Fibroblast of lung (primary cell): ENCODE measurements around the gene ZNF564. TPM values are rescaled to one million over a fixed set of nuclear protein-coding genes. Genes with fewer than 3 reads are reported as not detected.

ENCODE experiments used
- DNase-seq, 2 donors: peaks; one replicate each; pipeline versions ENCODE4 v3.0.0 to v3.0.0-alpha.2; 2010; ENCODE audit warnings: low read depth in 2 of 2
- H2AFZ ChIP-seq: 2 replicates; pipeline ENCODE4 v1.5.1; 2012; ENCODE audit warnings: low read length, control low read depth, inconsistent platforms
- H3K27ac ChIP-seq: 2 replicates; pipeline ENCODE4 v1.5.1; 2011; ENCODE audit warnings: low read length, control low read depth; ENCODE audit not compliant: insufficient read depth
- H3K27me3 ChIP-seq: 2 replicates; pipeline ENCODE4 v1.5.1; 2011; ENCODE audit warnings: mild to moderate bottlenecking, low read length; ENCODE audit not compliant: control insufficient read depth, insufficient read depth
- H3K36me3 ChIP-seq: 2 replicates; pipeline ENCODE4 v1.5.1; 2011; ENCODE audit warnings: low read length; ENCODE audit not compliant: control insufficient read depth, insufficient read depth
- H3K4me1 ChIP-seq: 2 replicates; pipeline ENCODE4 v1.5.1; 2011; ENCODE audit warnings: low read length; ENCODE audit not compliant: control insufficient read depth, insufficient read depth; ENCODE audit errors: extremely low read depth
- H3K4me2 ChIP-seq: 2 replicates; pipeline ENCODE4 v1.5.1; 2011; ENCODE audit warnings: low read length, control low read depth; ENCODE audit not compliant: insufficient read depth; ENCODE audit errors: extremely low read depth
- H3K4me3 ChIP-seq, 4 experiments: fragments of 200-600 bp in 1 of 4; sonication (generic) in 1 of 4; replicated peaks in 1 of 4; 2 replicates each; pipeline ENCODE4 v1.5.1; 2011 to 2016; ENCODE audit warnings: low read length in 4 of 4, low read depth in 3 of 4, mild to moderate bottlenecking in 3 of 4, control low read depth in 2 of 4, inconsistent platforms in 1 of 4, mixed read lengths in 1 of 4; ENCODE audit not compliant: insufficient read depth in 1 of 4; ENCODE audit errors: control extremely low read depth in 1 of 4
- H3K79me2 ChIP-seq: 2 replicates; pipeline ENCODE4 v1.5.1; 2012; ENCODE audit warnings: mild to moderate bottlenecking, low read length, inconsistent platforms; ENCODE audit not compliant: control insufficient read depth, insufficient read depth
- H3K9ac ChIP-seq: 2 replicates; pipeline ENCODE4 v1.5.1; 2011; ENCODE audit warnings: mild to moderate bottlenecking, low read length, control low read depth; ENCODE audit not compliant: insufficient read depth
- H3K9me3 ChIP-seq: 2 replicates; pipeline ENCODE4 v1.5.1; 2012; ENCODE audit warnings: low read depth, low read length; ENCODE audit not compliant: control insufficient read depth, insufficient read depth
- H4K20me1 ChIP-seq: 2 replicates; pipeline ENCODE4 v1.5.1; 2011; ENCODE audit warnings: low read length; ENCODE audit not compliant: control insufficient read depth, insufficient read depth; ENCODE audit errors: extremely low read depth
- EZH2 ChIP-seq: IDR thresholded peaks from 2 replicates; pipeline ENCODE4 v1.5.1; 2012; ENCODE audit warnings: low read length, control low read depth, mild to moderate bottlenecking; ENCODE audit errors: missing control alignments
- polyA plus RNA-seq, 2 donors: library from polyadenylated mRNA; depleted of rRNA in 1 of 2; stranded (reverse) in 1 of 2; unstranded in 1 of 2; fragments of >200 nt; gene quantifications; 2 replicates each; pipeline ENCODE4 v1.2.1, GENCODE V29; 2011 to 2012; ENCODE audit warnings: missing spikeins in 1 of 2
- total RNA-seq: library from RNA; depleted of rRNA; stranded (reverse); fragments of >200 nt; gene quantifications from 2 replicates; pipeline ENCODE4 v1.2.1, GENCODE V29; 2014
- TF ChIP-seq, protein P1 (sequence below), 2 donors: IDR thresholded peaks in 1 of 2; conservative IDR thresholded peaks in 1 of 2; 1 replicate in 1 of 2; 2 replicates in 1 of 2; pipeline ENCODE4 v1.5.1; 2011 to 2012; ENCODE audit warnings: low read length in 2 of 2, control low read depth in 1 of 2, inconsistent platforms in 1 of 2, low read depth in 1 of 2, mild to moderate bottlenecking in 1 of 2

The ZNF564 gene
- total and polyA plus RNA-seq, 2 donors (not counting 1 experiment from before 2014, with no cell fraction given) = 4.5 to 12.2 TPM

DNA sequence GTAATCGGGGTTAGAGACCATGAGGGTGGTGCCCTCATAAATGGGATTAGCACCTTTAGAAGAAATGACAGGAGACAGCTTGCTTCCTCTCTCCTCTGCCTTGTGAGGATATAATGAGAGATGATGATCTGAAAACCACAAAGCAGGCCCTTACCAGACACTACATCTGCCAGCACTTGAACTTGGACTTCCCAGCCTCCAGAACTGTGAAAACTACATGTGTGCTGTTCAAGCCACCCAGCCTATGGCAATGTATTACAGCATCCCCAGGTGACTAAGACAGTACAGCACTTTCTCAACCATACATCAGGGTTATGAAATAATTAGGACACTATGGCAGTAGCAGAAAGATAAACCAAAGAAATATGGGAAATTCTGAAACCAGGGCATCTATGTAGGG is 7.4 kb downstream of the ZNF564 start:
- no peaks in the 10 kb centered on the region for H3K27me3 ChIP-seq
- no peak for TF ChIP-seq EZH2
- TF ChIP-seq, protein P1, sequence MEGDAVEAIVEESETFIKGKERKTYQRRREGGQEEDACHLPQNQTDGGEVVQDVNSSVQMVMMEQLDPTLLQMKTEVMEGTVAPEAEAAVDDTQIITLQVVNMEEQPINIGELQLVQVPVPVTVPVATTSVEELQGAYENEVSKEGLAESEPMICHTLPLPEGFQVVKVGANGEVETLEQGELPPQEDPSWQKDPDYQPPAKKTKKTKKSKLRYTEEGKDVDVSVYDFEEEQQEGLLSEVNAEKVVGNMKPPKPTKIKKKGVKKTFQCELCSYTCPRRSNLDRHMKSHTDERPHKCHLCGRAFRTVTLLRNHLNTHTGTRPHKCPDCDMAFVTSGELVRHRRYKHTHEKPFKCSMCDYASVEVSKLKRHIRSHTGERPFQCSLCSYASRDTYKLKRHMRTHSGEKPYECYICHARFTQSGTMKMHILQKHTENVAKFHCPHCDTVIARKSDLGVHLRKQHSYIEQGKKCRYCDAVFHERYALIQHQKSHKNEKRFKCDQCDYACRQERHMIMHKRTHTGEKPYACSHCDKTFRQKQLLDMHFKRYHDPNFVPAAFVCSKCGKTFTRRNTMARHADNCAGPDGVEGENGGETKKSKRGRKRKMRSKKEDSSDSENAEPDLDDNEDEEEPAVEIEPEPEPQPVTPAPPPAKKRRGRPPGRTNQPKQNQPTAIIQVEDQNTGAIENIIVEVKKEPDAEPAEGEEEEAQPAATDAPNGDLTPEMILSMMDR (conservative IDR thresholded peaks at IDR 0.05 in 1 of 2, IDR thresholded peaks at IDR 0.05 in 1 of 2; ENCODE audit: low read depth in 1 of 2, low read length in 2 of 2) = no peak
- peak in 1 of 2 donors; percentile 37 for DNase-seq
- no peaks in the 10 kb centered on the region for H3K9me3 ChIP-seq
- H3K4me3 ChIP-seq = no peak overlapping the region
- no peak overlapping the region for H3K4me2 ChIP-seq
- H3K9ac ChIP-seq = no peak overlapping the region
- H3K4me1 ChIP-seq = no peaks in the 10 kb centered on the region
- H2AFZ ChIP-seq = no peak overlapping the region
- peaks cover 12% of the 10 kb centered on the region for H3K79me2 ChIP-seq
- no peak overlapping the region for H3K27ac ChIP-seq
- no peaks in the 10 kb centered on the region for H4K20me1 ChIP-seq
- no peaks in the 10 kb centered on the region for H3K36me3 ChIP-seq

DNA sequence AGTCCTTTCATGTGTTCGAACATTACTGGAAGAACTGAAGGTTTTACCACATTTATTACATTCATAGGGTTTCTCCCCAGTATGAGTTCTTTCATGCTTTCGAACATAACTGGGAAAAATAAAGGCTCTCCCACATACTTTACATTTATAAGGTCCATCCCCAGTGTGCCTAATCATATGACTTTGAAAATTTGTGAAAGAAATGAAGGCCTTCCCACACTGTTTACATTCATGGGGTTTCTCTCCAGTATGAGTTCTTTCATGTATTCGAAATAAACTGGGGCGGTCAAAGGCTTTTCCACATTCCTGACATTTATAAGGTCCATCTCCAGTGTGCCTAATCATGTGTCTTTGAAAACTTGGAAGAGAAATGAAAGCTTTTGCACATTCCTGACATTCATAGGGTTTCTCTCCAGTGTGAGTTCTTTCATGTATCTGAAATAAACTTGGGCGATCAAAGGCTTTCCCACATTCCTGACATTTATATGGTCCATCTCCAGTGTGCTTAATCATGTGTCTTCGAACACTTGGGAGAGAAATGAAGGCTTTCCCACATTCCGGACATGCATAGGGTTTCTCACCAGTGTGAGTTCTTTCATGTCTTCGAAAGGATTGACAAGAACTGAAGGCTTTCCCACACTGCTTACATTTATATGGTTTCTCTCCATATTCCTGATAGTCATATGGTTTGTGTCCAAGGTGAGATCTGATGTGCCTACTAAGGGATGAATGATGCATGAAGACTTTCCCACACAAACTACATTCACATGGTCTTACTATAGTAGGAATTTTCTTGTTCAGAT is 24.0 kb downstream of the ZNF564 start:
- H3K27me3 ChIP-seq = no peaks in the 10 kb centered on the region
- H3K27ac ChIP-seq = no peak overlapping the region
- H3K4me1 ChIP-seq = no peaks in the 10 kb centered on the region
- H4K20me1 ChIP-seq = no peaks in the 10 kb centered on the region
- H3K4me3 ChIP-seq = no peak overlapping the region
- H3K4me2 ChIP-seq = no peak overlapping the region
- no peak overlapping the region for H2AFZ ChIP-seq
- H3K36me3 ChIP-seq = peaks cover 12% of the 10 kb centered on the region
- H3K9me3 ChIP-seq = peaks cover 22% of the 10 kb centered on the region
- TF ChIP-seq, protein P1 (conservative IDR thresholded peaks at IDR 0.05 in 1 of 2, IDR thresholded peaks at IDR 0.05 in 1 of 2; ENCODE audit: low read depth in 1 of 2, low read length in 2 of 2) = no peak
- TF ChIP-seq EZH2 = no peak
- no peaks in the 10 kb centered on the region for H3K79me2 ChIP-seq
- DNase-seq = peak; percentile 54 to 56
- no peak overlapping the region for H3K9ac ChIP-seq

- peaks cover 22% of the 10 kb centered on the region for H3K9me3 ChIP-seq
- TF ChIP-seq, protein P1 (conservative IDR thresholded peaks at IDR 0.05 in 1 of 2, IDR thresholded peaks at IDR 0.05 in 1 of 2; ENCODE audit: low read depth in 1 of 2, low read length in 2 of 2) = no peak
- no peak for TF ChIP-seq EZH2
- H3K4me1 ChIP-seq = no peaks in the 10 kb centered on the region
- no peak overlapping the region for H3K9ac ChIP-seq
- no peak for DNase-seq
- H2AFZ ChIP-seq = no peak overlapping the region
- H4K20me1 ChIP-seq = no peaks in the 10 kb centered on the region
- H3K36me3 ChIP-seq = peaks cover 12% of the 10 kb centered on the region
- no peak overlapping the region for H3K4me3 ChIP-seq
- H3K4me2 ChIP-seq = no peak overlapping the region
- H3K27me3 ChIP-seq = no peaks in the 10 kb centered on the region
- no peak overlapping the region for H3K27ac ChIP-seq
- H3K79me2 ChIP-seq = no peaks in the 10 kb centered on the region
Observed at GRCh38 chr19:12526542-12526941, 24.7 kb downstream of the ZNF564 start.
